SK-N-SH treated with all-trans-retinoic acid at 6 μM for 48 hours (cell line): Measurements from ENCODE around the gene FNDC3B.

Experiments used
- BACH2 ChIP-seq: fragments of 250-450 bp; sonication (Bioruptor Pico); IDR thresholded peaks from 2 replicates; pipeline ENCODE4 v1.9.0; 2021; ENCODE audit warnings: mild to moderate bottlenecking, borderline replicate concordance
- ESRRG ChIP-seq: fragments of 250-450 bp; sonication (Bioruptor Pico); IDR thresholded peaks from 2 replicates; pipeline ENCODE4 v1.6.1; 2021; ENCODE audit warnings: mild to moderate bottlenecking
- ZFP3 ChIP-seq: fragments of 250-450 bp; sonication (Bioruptor Pico); IDR thresholded peaks from 2 replicates; pipeline ENCODE4 v1.5.0; 2020; ENCODE audit warnings: mild to moderate bottlenecking, moderate library complexity
- ZNF8 ChIP-seq: fragments of 450-650 bp; formaldehyde crosslinking; IDR thresholded peaks from 2 replicates; pipeline ENCODE4 v1.5.0; 2020; ENCODE audit warnings: mild to moderate bottlenecking, moderate library complexity

GRCh38 chr3:172194702-172195406 is 155.5 kb downstream of the FNDC3B start:
- no peak for TF ChIP-seq ZFP3 (CRISPR knock-in tag)
- TF ChIP-seq ESRRG (CRISPR knock-in tag): no peak
- no peak for TF ChIP-seq BACH2 (CRISPR knock-in tag)
- TF ChIP-seq ZNF8 (CRISPR knock-in tag): no peak
